Inferior parietal cortex (tissue), 1 donor: ENCODE results near the gene PI4K2A.
"Not testable (repeated sequence)": the region's sequence is repeated elsewhere in the genome, so short reads cannot be mapped to it uniquely, and the experiment has no call there.

Source experiments
- DNase-seq: peaks from one replicate; pipeline ENCODE4 v3.0.0-alpha.2; 2016; ENCODE audit errors: extremely low spot score

PI4K2A gene

GRCh38 chr10:97632949-97633884 is 7.3 kb upstream of the PI4K2A start, which contains the start of gene MORN4:
Gene MORN4 (minus strand): TSS chr10:97633500. CDS start chr10:97619653, 13,847 bp downstream.
- DNase-seq, result peak; percentile 94

GRCh38 chr10:97633921-97634320 is 6.5 kb upstream of the PI4K2A start:
- DNase-seq, result no peak

GRCh38 chr10:97635577-97635976 is 4.9 kb upstream of the PI4K2A start:
- DNase-seq, result no peak

GRCh38 chr10:97639090-97639489 is 1.4 kb upstream of the PI4K2A start:
- DNase-seq, result not testable (repeated sequence)

- no peak for DNase-seq
Measured at GRCh38 chr10:97640868-97641811, 669 bp downstream of the PI4K2A start.

- not testable (repeated sequence) for DNase-seq
Measured at GRCh38 chr10:97642471-97643159, 2.1 kb downstream of the PI4K2A start.

- DNase-seq, result no peak
Measured at GRCh38 chr10:97643441-97643985, 3.0 kb downstream of the PI4K2A start.

- DNase-seq, result no peak
Measured at GRCh38 chr10:97644936-97645335, 4.5 kb downstream of the PI4K2A start.

- DNase-seq, result no peak
Measured at GRCh38 chr10:97647556-97647955, 7.1 kb downstream of the PI4K2A start.

- DNase-seq, result no peak
Measured at GRCh38 chr10:97648562-97649404, 8.3 kb downstream of the PI4K2A start.

GRCh38 chr10:97649405-97649750 is 8.9 kb downstream of the PI4K2A start:
- not testable (repeated sequence) for DNase-seq

- no peak for DNase-seq
Measured at GRCh38 chr10:97650726-97651125, 10.3 kb downstream of the PI4K2A start.

GRCh38 chr10:97651773-97652172 is 11.3 kb downstream of the PI4K2A start:
- DNase-seq, result no peak

GRCh38 chr10:97656777-97657176 is 16.3 kb downstream of the PI4K2A start:
- no peak for DNase-seq

GRCh38 chr10:97659589-97659988 is 19.1 kb downstream of the PI4K2A start:
- no peak for DNase-seq

GRCh38 chr10:97664282-97664850 is 23.9 kb downstream of the PI4K2A start:
- no peak for DNase-seq

GRCh38 chr10:97666992-97667391 is 26.5 kb downstream of the PI4K2A start:
- DNase-seq, result no peak

GRCh38 chr10:97667463-97667862 is 27.0 kb downstream of the PI4K2A start:
- no peak for DNase-seq

- DNase-seq, result no peak
Measured at GRCh38 chr10:97669571-97669970, 29.1 kb downstream of the PI4K2A start.
